ENCODE measurements around the gene RAD18. TPM values are rescaled to one million over a fixed set of nuclear protein-coding genes. Genes with fewer than 3 reads are reported as not detected.

The RAD18 gene
- polyA plus RNA-seq, 1 donor from 2014 or later: 4.7 TPM

DNA sequence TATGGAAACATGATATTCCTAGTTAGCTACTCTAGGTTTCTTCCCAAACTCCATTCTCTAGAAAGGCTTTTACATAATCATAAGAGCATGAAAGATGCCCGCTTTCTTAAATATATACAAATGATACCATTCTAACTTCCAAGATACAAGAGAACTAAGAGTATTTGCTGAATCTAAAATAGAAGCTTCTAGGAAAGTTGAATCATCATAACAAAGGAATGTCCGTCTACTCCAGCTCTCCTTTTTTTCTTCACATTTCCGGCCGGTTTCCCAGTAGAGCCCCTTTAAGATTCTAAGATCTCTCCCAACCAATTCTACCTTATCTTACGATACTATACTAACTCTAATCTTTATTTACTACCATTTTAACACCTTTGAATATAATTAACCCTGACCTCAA, 60.1 kb downstream of the RAD18 start:
- Histone ChIP-seq H3K4me3 (ENCODE audit: low read length) (no peak overlapping the region), H4K20me1 (ENCODE audit: insufficient read depth) (no peaks in the 10 kb centered on the region), H3F3A (ENCODE audit: insufficient read depth, low read length, poor library complexity, severe bottlenecking) (no peaks in the 10 kb centered on the region), H3K4me2 (ENCODE audit: low read length) (no peak overlapping the region), H3K9ac (ENCODE audit: low read length) (no peak overlapping the region), H3K27me3 (ENCODE audit: insufficient read depth, low read depth, low read length) (no peaks in the 10 kb centered on the region), H3K36me3 (ENCODE audit: insufficient read depth, low read length) (no peaks in the 10 kb centered on the region), H3K27ac (ENCODE audit: low read length) (no peak overlapping the region), H3K9me2 (ENCODE audit: insufficient read depth, low read length) (no peaks in the 10 kb centered on the region), H3K9me3 (ENCODE audit: low read length) (no peaks in the 10 kb centered on the region), H3K79me2 (replicated peaks; ENCODE audit: insufficient read depth, low read length) (no peaks in the 10 kb centered on the region), H2AFZ (ENCODE audit: low read depth, low read length) (no peak overlapping the region)
- no peak for TF ChIP-seq EP300 (conservative IDR thresholded peaks at IDR 0.05; ENCODE audit: poor library complexity, severe bottlenecking)
- no peak for TF ChIP-seq RAD21 (conservative IDR thresholded peaks at IDR 0.05)
- no peak for TF ChIP-seq REST (IDR thresholded peaks at IDR 0.05; ENCODE audit: borderline replicate concordance)
- no peak for TF ChIP-seq EZH2 (IDR thresholded peaks at IDR 0.05; ENCODE audit: borderline replicate concordance, insufficient read depth, low read length, poor library complexity, severe bottlenecking)
- TF ChIP-seq POLR2AphosphoS5 (IDR thresholded peaks at IDR 0.05): no peak
- TF ChIP-seq TAF1 (IDR thresholded peaks at IDR 0.05; ENCODE audit: low read depth): no peak
- TF ChIP-seq SMC3 (conservative IDR thresholded peaks at IDR 0.05; ENCODE audit: poor library complexity): no peak
- TF ChIP-seq MXI1 (conservative IDR thresholded peaks at IDR 0.05; ENCODE audit: poor library complexity, severe bottlenecking): no peak

DNA sequence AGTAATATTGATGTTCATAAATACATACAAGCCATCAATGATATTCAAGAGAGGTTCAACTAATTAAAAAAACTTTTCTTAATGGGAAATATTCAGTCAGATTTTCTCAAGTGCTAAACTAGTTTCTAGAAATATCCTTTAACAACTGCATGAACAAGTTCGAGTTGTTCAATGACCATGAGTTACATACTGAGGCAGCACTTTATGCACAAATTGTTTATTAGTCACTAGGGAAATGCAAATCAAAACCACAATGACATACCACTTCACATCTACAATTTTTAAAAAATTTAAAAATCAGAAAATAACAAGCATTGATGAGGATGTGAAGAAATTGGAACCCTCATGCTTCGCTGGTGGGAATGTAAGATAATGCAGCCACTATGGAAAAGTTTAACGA, 62.4 kb downstream of the RAD18 start:
- Histone ChIP-seq H3K9me3 (ENCODE audit: low read length) (no peaks in the 10 kb centered on the region), H4K20me1 (ENCODE audit: insufficient read depth) (no peaks in the 10 kb centered on the region), H3K27ac (ENCODE audit: low read length) (no peak overlapping the region), H3F3A (ENCODE audit: insufficient read depth, low read length, poor library complexity, severe bottlenecking) (no peaks in the 10 kb centered on the region), H3K36me3 (ENCODE audit: insufficient read depth, low read length) (no peaks in the 10 kb centered on the region), H2AFZ (ENCODE audit: low read depth, low read length) (no peak overlapping the region), H3K9ac (ENCODE audit: low read length) (no peak overlapping the region), H3K4me2 (ENCODE audit: low read length) (no peak overlapping the region), H3K4me3 (ENCODE audit: low read length) (no peak overlapping the region), H3K79me2 (replicated peaks; ENCODE audit: insufficient read depth, low read length) (no peaks in the 10 kb centered on the region), H3K9me2 (ENCODE audit: insufficient read depth, low read length) (no peaks in the 10 kb centered on the region), H3K27me3 (ENCODE audit: insufficient read depth, low read depth, low read length) (no peaks in the 10 kb centered on the region)
- TF ChIP-seq SMC3 (conservative IDR thresholded peaks at IDR 0.05; ENCODE audit: poor library complexity) (no peak), RAD21 (conservative IDR thresholded peaks at IDR 0.05) (no peak), EP300 (conservative IDR thresholded peaks at IDR 0.05; ENCODE audit: poor library complexity, severe bottlenecking) (no peak), REST (IDR thresholded peaks at IDR 0.05; ENCODE audit: borderline replicate concordance) (no peak)
- TF ChIP-seq, protein P1, sequence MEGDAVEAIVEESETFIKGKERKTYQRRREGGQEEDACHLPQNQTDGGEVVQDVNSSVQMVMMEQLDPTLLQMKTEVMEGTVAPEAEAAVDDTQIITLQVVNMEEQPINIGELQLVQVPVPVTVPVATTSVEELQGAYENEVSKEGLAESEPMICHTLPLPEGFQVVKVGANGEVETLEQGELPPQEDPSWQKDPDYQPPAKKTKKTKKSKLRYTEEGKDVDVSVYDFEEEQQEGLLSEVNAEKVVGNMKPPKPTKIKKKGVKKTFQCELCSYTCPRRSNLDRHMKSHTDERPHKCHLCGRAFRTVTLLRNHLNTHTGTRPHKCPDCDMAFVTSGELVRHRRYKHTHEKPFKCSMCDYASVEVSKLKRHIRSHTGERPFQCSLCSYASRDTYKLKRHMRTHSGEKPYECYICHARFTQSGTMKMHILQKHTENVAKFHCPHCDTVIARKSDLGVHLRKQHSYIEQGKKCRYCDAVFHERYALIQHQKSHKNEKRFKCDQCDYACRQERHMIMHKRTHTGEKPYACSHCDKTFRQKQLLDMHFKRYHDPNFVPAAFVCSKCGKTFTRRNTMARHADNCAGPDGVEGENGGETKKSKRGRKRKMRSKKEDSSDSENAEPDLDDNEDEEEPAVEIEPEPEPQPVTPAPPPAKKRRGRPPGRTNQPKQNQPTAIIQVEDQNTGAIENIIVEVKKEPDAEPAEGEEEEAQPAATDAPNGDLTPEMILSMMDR (IDR thresholded peaks at IDR 0.05; ENCODE audit: poor library complexity, severe bottlenecking): no peak
